HCT116 (cell line): ENCODE measurements around the gene PKD2L2. TPM values are rescaled to one million over a fixed set of nuclear protein-coding genes. Genes with fewer than 3 reads are reported as not detected.

Experiments used
- ATAC-seq: fragments of 200-7000 bp; cut with Tn5 transposase; 2 replicates; pipeline ENCODE4 v1.9.1; 2020; ENCODE audit warnings: mild to moderate bottlenecking, moderate library complexity
- BruUV-seq: library from RNA; stranded (reverse); fragments of 400-500 nt; replicated peaks from 2 replicates; lab custom pipeline; 2021; lab: Mats Ljungman, UMichigan
- CTCF ChIA-PET: fragments of 300-600 bp; sonication (Branson Sonifier 250); formaldehyde crosslinking; loops from one replicate; lab custom pipeline; 2021; ENCODE audit warnings: antibody characterized with exemption; lab: Charles Lee
- POLR2A ChIA-PET: fragments of 300-600, 350-600 bp; sonication (Branson Sonifier 250); formaldehyde crosslinking; loops from one replicate; lab custom pipeline; 2021; ENCODE audit warnings: antibody characterized with exemption; lab: Charles Lee
- RAD21 ChIA-PET, 2 experiments: fragments of 300-600 bp; sonication (Branson Sonifier 250); formaldehyde crosslinking; loops; one replicate each; lab custom pipeline; 2023; ENCODE audit warnings: low total read pairs in 2 of 2; ENCODE audit not compliant: uncharacterized antibody in 2 of 2, unreplicated experiment in 2 of 2, low non-redundant PET in 1 of 2; lab: Charles Lee
- DNase-seq: peaks from one replicate; pipeline ENCODE4 v3.0.0-alpha.2; 2010; ENCODE audit warnings: low read depth, low spot score
- H2AFZ ChIP-seq: fragments of 200-600 bp; shearing (Covaris generic), sonication (generic); 2 replicates; pipeline ENCODE4 v1.6.1; 2017; ENCODE audit warnings: low read depth, mixed run types, mixed read lengths, antibody characterized with exemption, low read length; ENCODE audit not compliant: poor library complexity, severe bottlenecking
- H3K27ac ChIP-seq: 2 replicates; pipeline ENCODE4 v1.5.1; 2012; ENCODE audit warnings: low read depth, low read length
- H3K27me3 ChIP-seq: fragments of 200-600 bp; sonication (generic); 2 replicates; pipeline ENCODE4 v1.6.1; 2016; ENCODE audit warnings: mixed run types, low read length, mixed read lengths; ENCODE audit not compliant: insufficient read depth
- H3K36me3 ChIP-seq, 2 experiments: fragments of 200-500 bp in 1 of 2; fragments of 200-600 bp in 1 of 2; sonication (Bioruptor generic) in 1 of 2; sonication (generic) in 1 of 2; 2 replicates each; pipeline versions ENCODE4 v1.5.1 to v1.6.1; 2014 to 2016; ENCODE audit warnings: low read length in 2 of 2, inconsistent platforms in 1 of 2, mixed read lengths in 1 of 2, mixed run types in 1 of 2; ENCODE audit not compliant: insufficient read depth in 2 of 2, control insufficient read depth in 1 of 2
- H3K4me1 ChIP-seq, 2 experiments: fragments of 200-600 bp in 1 of 2; sonication (generic) in 1 of 2; 2 replicates each; pipeline versions ENCODE4 v1.5.1 to v1.6.1; 2012 to 2017; ENCODE audit warnings: low read length in 2 of 2, inconsistent platforms in 1 of 2, mild to moderate bottlenecking in 1 of 2, mixed read lengths in 1 of 2, mixed run types in 1 of 2, moderate library complexity in 1 of 2; ENCODE audit not compliant: insufficient read depth in 2 of 2, control insufficient read depth in 1 of 2
- H3K4me2 ChIP-seq: fragments of 200-600 bp; sonication (generic); 2 replicates; pipeline ENCODE4 v1.6.1; 2017; ENCODE audit warnings: mixed run types, low read length, mixed read lengths
- H3K4me3 ChIP-seq, 2 experiments: fragments of 200-600 bp in 1 of 2; sonication (generic) in 1 of 2; replicated peaks in 1 of 2; 2 replicates each; pipeline ENCODE4 v1.5.1; 2011 to 2016; ENCODE audit warnings: low read length in 2 of 2, control low read depth in 1 of 2, low read depth in 1 of 2, mild to moderate bottlenecking in 1 of 2, mixed read lengths in 1 of 2, mixed run types in 1 of 2
- H3K79me2 ChIP-seq: fragments of 200-600 bp; sonication (generic); 2 replicates; pipeline ENCODE4 v1.6.1; 2017; ENCODE audit warnings: mild to moderate bottlenecking, mixed run types, low read length, moderate library complexity, mixed read lengths; ENCODE audit not compliant: insufficient read depth
- H3K9ac ChIP-seq: fragments of 200-600 bp; sonication (generic); 2 replicates; pipeline ENCODE4 v1.6.1; 2016; ENCODE audit warnings: low read length, mixed read lengths
- H3K9me2 ChIP-seq: fragments of 200-600 bp; sonication (generic), shearing (Covaris generic); 2 replicates; pipeline ENCODE4 v1.6.1; 2017; ENCODE audit warnings: mixed run types, mild to moderate bottlenecking, moderate library complexity; ENCODE audit not compliant: insufficient read depth
- H3K9me3 ChIP-seq, 2 experiments: fragments of 200-500 bp in 1 of 2; fragments of 200-600 bp in 1 of 2; sonication (Bioruptor generic) in 1 of 2; sonication (generic) in 1 of 2; 2 replicates each; pipeline ENCODE4 v1.6.1; 2014 to 2017; ENCODE audit warnings: low read length in 2 of 2, mixed read lengths in 2 of 2, inconsistent platforms in 1 of 2, low read depth in 1 of 2, mild to moderate bottlenecking in 1 of 2, mixed run types in 1 of 2, moderate library complexity in 1 of 2; ENCODE audit not compliant: control insufficient read depth in 1 of 2, insufficient read depth in 1 of 2
- H4K20me1 ChIP-seq: fragments of 200-600 bp; sonication (generic), shearing (Covaris generic); 2 replicates; pipeline ENCODE4 v1.6.1; 2017; ENCODE audit warnings: mixed run types, mild to moderate bottlenecking, moderate library complexity; ENCODE audit not compliant: insufficient read depth
- CBX3 ChIP-seq: IDR thresholded peaks from 2 replicates; pipeline ENCODE4 v1.6.1; 2012; ENCODE audit warnings: low read depth
- CEBPB ChIP-seq: IDR thresholded peaks from 2 replicates; pipeline ENCODE4 v1.6.1; 2012; ENCODE audit warnings: low read depth
- EGR1 ChIP-seq: IDR thresholded peaks from 2 replicates; pipeline ENCODE4 v1.6.1; 2012; ENCODE audit warnings: low read depth
- ELF1 ChIP-seq: IDR thresholded peaks from 2 replicates; pipeline ENCODE4 v1.6.1; 2012; ENCODE audit warnings: low read depth, borderline replicate concordance
- EZH2phosphoT487 ChIP-seq: fragments of 200-600 bp; IDR thresholded peaks from 2 replicates; pipeline ENCODE4 v1.6.1; 2018; ENCODE audit warnings: antibody characterized with exemption, borderline replicate concordance
- FOSL1 ChIP-seq: IDR thresholded peaks from 2 replicates; pipeline ENCODE4 v1.6.1; 2012; ENCODE audit warnings: low read depth
- JUND ChIP-seq: IDR thresholded peaks from 2 replicates; pipeline ENCODE4 v1.6.1; 2012
- POLR2AphosphoS5 ChIP-seq: IDR thresholded peaks from 2 replicates; pipeline ENCODE4 v1.6.1; 2011; ENCODE audit warnings: mild to moderate bottlenecking, low read depth, low read length, moderate library complexity
- REST ChIP-seq: IDR thresholded peaks from 2 replicates; pipeline ENCODE4 v1.6.1; 2012; ENCODE audit warnings: low read depth
- SIN3A ChIP-seq: IDR thresholded peaks from 2 replicates; pipeline ENCODE4 v1.6.1; 2012; ENCODE audit warnings: low read depth
- SP1 ChIP-seq: IDR thresholded peaks from 2 replicates; pipeline ENCODE4 v1.6.1; 2012; ENCODE audit warnings: low read depth
- SRF ChIP-seq: IDR thresholded peaks from 2 replicates; pipeline ENCODE4 v1.6.1; 2012; ENCODE audit warnings: low read depth
- TCF7L2 ChIP-seq: IDR thresholded peaks from 2 replicates; pipeline ENCODE4 v1.7.0; 2011; ENCODE audit warnings: borderline replicate concordance, inconsistent platforms; ENCODE audit not compliant: insufficient read depth, insufficient read length; ENCODE audit errors: extremely low read depth
- YY1 ChIP-seq: IDR thresholded peaks from 2 replicates; pipeline ENCODE4 v1.6.1; 2011; ENCODE audit warnings: low read length, low read depth, moderate library complexity, mild to moderate bottlenecking; ENCODE audit not compliant: insufficient replicate concordance; ENCODE audit errors: extremely low read depth
- ZFX ChIP-seq: fragments of 450-650 bp; IDR thresholded peaks from 2 replicates; pipeline ENCODE4 v1.6.1; 2017
- ZNF274 ChIP-seq: fragments of 200-500 bp; sonication (Bioruptor generic); IDR thresholded peaks from 2 replicates; pipeline ENCODE4 v1.6.1; 2014; ENCODE audit warnings: mild to moderate bottlenecking, low read depth, low read length, inconsistent platforms
- intact Hi-C: fragments of 100-400 bp; cut with micrococcal nuclease; formaldehyde crosslinking; loops from 2 replicates; pipeline ENCODE4 v1.10.0; 2022
- total RNA-seq: library from RNA; stranded (reverse); gene quantifications from one replicate; pipeline ENCODE4 v1.2.1, GENCODE V29; 2021; ENCODE audit not compliant: unreplicated experiment
- TF ChIP-seq, protein P1 (sequence below): IDR thresholded peaks from 2 replicates; pipeline ENCODE4 v1.6.1; 2012

The PKD2L2 gene
- total RNA-seq, 1 experiment from 2014 or later: not detected

DNA sequence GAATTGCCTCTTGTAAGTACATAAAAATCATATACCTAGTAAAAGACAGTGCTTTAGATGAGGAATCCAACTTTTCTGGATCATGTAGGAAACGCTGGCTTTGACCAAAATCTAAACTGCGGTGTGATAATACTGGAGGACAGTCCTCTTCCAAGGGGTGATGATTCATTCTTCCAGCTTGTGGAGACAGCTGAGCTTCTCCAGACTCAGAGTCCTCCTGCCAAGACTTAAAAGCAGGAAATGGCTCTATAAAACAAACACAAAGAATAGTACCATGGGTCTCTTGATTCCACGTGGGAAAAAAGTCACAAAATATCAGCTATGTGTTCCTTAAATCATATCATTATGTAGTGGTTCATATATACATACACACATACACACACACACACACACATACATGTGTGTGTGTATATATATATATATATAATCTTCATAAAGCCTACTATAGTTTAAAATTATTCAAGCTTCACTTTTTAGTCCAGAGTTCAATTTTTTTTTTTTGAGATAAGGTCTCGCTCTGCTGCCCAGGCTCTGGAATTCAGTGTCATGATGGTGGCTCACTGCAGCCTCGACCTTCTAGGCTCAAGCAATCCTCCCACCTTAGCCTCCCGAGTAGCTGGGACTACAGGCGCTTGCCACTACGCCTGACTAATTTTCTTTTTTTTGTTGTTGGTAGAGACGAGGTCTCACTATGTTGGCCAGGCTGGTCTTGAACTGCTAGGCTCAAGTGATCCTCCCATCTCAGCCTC is 65.0 kb downstream of the PKD2L2 start:
- DNase-seq: no peak
- Histone ChIP-seq H3K9me3 (no peaks in the 10 kb centered on the region), H3K36me3 (peaks cover 3 to 12% of the 10 kb centered on the region in 2 experiments; a peak in 3 of 4 replicates), H4K20me1 (no peaks in the 10 kb centered on the region), H3K27ac (no peak overlapping the region), H3K4me2 (no peak overlapping the region), H3K27me3 (no peaks in the 10 kb centered on the region), H3K4me1 (no peaks in the 10 kb centered on the region), H2AFZ (no peak overlapping the region), H3K4me3 (no peak overlapping the region), H3K79me2 (no peaks in the 10 kb centered on the region), H3K9ac (no peak overlapping the region), H3K9me2 (no peaks in the 10 kb centered on the region)
- no peak for ATAC-seq
- BruUV-seq: no TSS peak
- POLR2A ChIA-PET: no interaction called here
- RAD21 ChIA-PET: no interaction called here
- CTCF ChIA-PET: no interaction called here
- intact Hi-C loops: no loop called here
- TF ChIP-seq, protein P1, sequence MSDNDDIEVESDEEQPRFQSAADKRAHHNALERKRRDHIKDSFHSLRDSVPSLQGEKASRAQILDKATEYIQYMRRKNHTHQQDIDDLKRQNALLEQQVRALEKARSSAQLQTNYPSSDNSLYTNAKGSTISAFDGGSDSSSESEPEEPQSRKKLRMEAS: no peak
- no peak for TF ChIP-seq ZFX
- no peak for TF ChIP-seq ZNF274
- TF ChIP-seq CEBPB: no peak
- TF ChIP-seq POLR2AphosphoS5: no peak

GRCh38 chr5:137957948-137958347 is 68.7 kb downstream of the PKD2L2 start:
- H3K4me3 ChIP-seq: no peak overlapping the region
- H3K9me2 ChIP-seq: no peaks in the 10 kb centered on the region
- no peak for ATAC-seq
- intact Hi-C loops: no loop called here
- no peak overlapping the region for H3K27ac ChIP-seq
- H3K36me3 ChIP-seq: peaks cover 8 to 10% of the 10 kb centered on the region in 2 experiments; a peak in 3 of 4 replicates
- H3K4me1 ChIP-seq: no peaks in the 10 kb centered on the region
- RAD21 ChIA-PET: no interaction called here
- H3K9me3 ChIP-seq: no peaks in the 10 kb centered on the region
- no peaks in the 10 kb centered on the region for H3K79me2 ChIP-seq
- POLR2A ChIA-PET: no interaction called here
- H4K20me1 ChIP-seq: no peaks in the 10 kb centered on the region
- no peak overlapping the region for H3K4me2 ChIP-seq
- H3K9ac ChIP-seq: no peak overlapping the region
- H2AFZ ChIP-seq: no peak overlapping the region
- TF ChIP-seq TCF7L2 (no peak), SRF (no peak), SP1 (no peak), ELF1 (no peak), JUND (no peak), CEBPB (no peak), POLR2AphosphoS5 (no peak), EGR1 (no peak), ZNF274 (no peak), SIN3A (no peak), YY1 (no peak), REST (no peak), EZH2phosphoT487 (no peak), FOSL1 (no peak), CBX3 (no peak)
- no TSS peak for BruUV-seq
- H3K27me3 ChIP-seq: no peaks in the 10 kb centered on the region
- no peak for DNase-seq
- CTCF ChIA-PET: no interaction called here
